GM21360 (cell line): ENCODE measurements around the gene DLG2.
A peak's percentile ranks its signal among the peaks of the same experiment; 100 is the strongest.

Experiments
- ATAC-seq: cut with Tn5 transposase; IDR thresholded peaks from one replicate; pipeline ENCODE4 v1.9.1; 2021; ENCODE audit warnings: mild to moderate bottlenecking, moderate library complexity; ENCODE audit not compliant: unreplicated experiment

The DLG2 gene

GRCh38 chr11:84250834-84251613, 1376.1 kb downstream of the DLG2 start:
- ATAC-seq: no peak

DNA sequence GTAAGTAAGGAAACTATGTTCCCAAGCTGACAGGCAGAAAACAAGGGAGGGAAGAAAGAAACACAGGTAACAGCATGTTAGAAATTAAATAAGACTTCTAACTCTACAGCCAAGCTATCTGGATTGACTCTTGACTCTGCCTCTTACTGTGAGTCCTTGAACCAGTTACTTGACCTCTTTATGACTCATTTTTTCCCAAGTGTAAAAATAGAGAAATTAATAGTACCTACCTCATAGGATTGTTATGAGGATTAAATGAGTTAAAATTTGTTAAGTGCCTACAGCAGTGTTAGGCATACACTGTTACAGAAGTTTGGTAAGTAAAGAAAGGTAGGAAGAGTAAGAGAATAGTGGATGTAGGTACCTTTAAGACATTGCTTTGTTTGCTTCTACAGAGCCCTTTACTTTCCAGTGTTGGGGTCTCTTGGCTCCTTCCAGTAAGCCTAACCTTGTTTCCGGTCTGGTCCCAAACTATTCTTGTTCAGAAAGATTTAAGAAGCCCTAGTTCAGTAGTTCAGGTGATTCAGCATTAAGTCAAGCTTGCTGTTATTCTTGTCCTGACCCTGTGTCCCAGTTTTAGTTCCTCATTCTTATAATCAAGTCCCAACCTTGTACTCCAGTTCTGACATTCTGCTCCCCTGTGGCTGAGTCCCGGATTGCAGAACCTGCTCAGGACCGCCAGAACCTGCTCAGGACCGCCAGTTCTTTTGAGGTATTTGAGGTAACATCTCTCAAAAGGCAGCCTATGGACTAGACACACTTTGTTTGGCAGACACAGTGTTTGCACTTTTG, 1377.6 kb downstream of the DLG2 start:
- peak; percentile 82 for ATAC-seq

GRCh38 chr11:84247926-84248325, 1379.2 kb downstream of the DLG2 start:
- ATAC-seq: no peak

DNA sequence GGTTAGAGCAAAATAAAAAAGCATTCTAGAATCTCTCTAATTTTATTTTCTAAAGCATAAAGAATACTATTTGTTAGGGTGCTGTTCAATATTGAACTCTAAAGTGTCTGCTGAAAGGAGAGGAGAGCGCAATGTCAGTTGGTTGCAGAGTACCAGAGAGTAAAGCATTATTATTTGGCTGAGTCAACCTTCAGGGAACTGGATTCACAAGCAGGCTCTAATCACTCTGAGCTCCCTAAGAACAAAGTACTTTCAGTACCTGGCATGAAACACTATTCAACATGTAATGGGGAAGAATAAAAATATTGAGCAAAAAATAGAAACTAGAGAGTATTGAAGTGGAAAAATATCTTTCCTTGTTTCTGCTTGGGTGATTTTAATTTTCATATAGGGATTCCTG, 1380.0 kb downstream of the DLG2 start:
- ATAC-seq: no peak

GRCh38 chr11:84243629-84244263, 1383.4 kb downstream of the DLG2 start:
- peak; percentile 81 for ATAC-seq

DNA sequence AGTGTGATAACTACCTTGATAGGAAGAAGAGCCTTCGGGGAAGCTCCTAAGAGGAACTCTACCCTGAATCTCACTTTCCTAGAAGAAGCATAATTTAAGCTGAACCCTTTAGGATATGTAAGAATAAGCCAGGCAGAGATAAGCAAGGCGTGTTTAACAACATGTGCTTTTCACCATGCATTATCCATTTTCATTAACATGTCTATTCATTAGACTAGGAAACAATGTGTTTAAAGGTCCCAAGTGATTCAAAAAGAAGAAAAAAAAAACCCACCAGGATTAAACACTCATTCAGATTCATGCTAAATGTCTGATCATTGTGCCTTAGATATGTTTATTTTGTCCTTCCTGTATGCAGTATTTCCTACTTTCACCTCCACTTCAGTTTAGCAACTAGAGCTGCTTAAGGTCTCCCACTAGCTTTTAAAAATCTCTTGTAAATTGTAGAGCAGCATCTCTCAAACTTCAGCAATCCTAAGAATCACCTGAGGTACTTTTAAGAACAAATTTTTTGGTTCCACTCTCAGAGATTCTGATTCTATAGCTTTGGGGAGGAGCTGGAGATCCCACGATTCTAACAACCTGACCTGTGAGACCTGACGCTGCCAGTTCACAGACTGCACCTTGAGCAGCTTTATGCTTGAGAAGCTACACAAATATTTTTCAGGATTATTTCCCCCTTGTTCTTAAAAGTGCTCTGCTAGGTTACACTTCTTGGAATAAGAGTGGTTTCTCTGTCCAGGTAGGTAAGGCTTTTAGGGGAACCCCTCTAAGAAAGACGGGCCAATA, 1385.6 kb downstream of the DLG2 start:
- no peak for ATAC-seq

DNA sequence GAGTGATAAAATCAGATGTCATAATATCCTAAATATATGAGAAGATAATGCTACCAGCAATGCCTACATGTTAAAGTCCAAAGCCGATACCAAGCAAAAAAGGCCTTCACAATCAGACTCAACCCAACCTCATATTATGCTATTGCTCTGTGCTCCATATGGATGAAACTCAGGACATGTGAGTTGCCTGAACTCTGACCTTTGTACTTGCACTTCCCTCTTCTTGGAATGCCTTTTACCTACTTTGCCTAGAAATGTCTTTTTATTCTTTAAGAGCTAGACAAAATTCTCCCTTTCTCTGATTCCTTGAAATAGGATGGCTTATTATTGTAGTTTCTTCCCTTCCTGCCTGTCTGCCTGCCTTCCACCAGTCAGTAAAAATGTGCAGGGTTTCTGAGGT, 1386.3 kb downstream of the DLG2 start:
- no peak for ATAC-seq

- no peak for ATAC-seq
Measured at GRCh38 chr11:84236436-84236835, 1390.7 kb downstream of the DLG2 start.

DNA sequence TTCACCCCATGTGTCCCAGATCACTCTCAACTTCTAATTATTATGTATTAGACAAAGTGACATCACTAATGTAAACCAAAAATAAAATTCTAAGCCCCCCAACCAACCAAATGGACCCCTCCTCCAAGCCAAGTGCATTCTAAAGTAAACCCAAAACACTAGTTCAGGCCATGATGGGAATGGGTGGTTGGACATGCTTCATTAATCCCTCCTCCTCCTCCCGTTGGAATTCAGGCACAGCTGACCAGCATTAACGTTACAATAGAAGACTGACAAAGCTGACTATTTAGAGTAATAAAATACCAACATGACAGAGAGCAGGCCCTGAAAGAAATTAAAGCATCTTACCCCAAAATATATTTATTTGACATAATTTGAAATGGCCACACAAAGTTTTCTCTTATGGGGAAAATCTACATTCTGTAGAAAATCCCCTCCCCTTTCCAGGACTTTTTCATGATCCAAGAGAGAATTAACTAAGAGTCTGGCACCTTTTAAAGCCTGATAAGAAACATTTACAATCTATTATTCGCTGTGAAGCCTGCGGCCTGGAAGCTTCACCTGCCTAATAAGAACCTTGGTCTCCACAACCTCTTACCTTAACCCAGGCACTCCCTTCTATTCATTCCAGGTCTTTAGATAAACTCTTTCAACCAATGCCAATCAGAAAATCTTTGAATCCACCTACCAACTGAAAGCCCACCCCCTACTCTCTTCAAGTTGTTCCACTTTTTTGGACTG, 1392.5 kb downstream of the DLG2 start:
- ATAC-seq: no peak

- no peak for ATAC-seq
Measured at GRCh38 chr11:84234011-84234410, 1393.1 kb downstream of the DLG2 start.

- ATAC-seq: no peak
Measured at GRCh38 chr11:84232511-84232910, 1394.6 kb downstream of the DLG2 start.

DNA sequence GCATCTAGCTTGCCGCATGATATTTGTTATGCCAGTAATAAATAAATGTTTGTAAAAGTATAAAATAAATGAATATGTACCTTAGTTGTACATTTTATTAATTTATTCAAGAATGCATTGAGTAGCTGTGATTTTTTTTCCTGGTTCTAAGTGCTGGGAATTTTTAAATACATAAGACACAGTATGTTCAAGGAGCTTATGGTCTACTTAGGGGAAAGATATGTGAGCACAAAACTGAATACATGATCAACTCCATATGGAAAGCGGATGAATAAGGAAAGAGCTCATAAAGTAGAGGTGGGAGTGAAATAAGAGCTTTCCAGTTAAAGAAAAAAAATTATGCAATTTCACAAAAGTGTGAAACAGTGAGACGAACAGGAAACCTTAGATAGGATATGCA, 1396.7 kb downstream of the DLG2 start:
- ATAC-seq: no peak

GRCh38 chr11:84227970-84228665, 1399.0 kb downstream of the DLG2 start:
- ATAC-seq: no peak

- no peak for ATAC-seq
Measured at GRCh38 chr11:84224042-84224441, 1403.1 kb downstream of the DLG2 start.

DNA sequence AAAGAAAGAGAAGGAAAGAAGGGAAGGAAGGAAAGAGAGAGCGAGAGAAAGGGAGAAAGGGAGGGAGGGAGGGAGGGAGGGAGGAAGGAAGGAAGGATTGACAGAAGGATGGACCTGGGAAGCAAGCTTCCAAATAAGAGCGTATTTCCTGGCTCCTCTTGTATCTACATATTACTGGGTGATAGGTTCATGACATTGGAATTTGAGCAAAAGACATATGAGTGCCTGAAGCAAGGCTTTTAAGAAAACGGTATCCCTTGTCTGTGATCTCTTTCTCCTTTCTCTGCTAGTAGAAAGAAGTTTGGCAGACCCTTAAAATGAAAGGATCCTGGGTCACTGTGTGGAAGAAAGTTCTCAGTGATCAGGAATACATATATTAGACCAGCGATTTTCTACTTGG, 1408.8 kb downstream of the DLG2 start:
- ATAC-seq: no peak

DNA sequence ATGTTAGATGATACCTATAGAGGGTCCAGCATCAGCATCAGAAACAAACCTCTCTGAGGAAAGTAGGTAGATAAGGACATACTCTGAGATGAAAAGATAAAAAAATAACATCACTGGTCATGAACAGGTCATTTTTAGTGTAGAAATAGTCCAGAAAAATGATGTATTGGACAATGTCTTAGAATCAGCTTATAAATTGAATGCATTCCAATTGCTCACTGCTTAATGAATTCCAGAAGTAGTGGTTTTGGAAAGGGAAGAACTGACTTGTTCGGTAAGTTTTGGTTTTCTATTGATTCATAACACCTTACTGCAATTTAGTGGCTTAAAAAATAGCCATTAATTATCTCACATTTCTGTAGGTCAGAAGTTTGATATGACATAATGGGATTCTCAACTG, 1411.5 kb downstream of the DLG2 start:
- no peak for ATAC-seq

- no peak for ATAC-seq
Measured at GRCh38 chr11:84214557-84214956, 1412.6 kb downstream of the DLG2 start.

DNA sequence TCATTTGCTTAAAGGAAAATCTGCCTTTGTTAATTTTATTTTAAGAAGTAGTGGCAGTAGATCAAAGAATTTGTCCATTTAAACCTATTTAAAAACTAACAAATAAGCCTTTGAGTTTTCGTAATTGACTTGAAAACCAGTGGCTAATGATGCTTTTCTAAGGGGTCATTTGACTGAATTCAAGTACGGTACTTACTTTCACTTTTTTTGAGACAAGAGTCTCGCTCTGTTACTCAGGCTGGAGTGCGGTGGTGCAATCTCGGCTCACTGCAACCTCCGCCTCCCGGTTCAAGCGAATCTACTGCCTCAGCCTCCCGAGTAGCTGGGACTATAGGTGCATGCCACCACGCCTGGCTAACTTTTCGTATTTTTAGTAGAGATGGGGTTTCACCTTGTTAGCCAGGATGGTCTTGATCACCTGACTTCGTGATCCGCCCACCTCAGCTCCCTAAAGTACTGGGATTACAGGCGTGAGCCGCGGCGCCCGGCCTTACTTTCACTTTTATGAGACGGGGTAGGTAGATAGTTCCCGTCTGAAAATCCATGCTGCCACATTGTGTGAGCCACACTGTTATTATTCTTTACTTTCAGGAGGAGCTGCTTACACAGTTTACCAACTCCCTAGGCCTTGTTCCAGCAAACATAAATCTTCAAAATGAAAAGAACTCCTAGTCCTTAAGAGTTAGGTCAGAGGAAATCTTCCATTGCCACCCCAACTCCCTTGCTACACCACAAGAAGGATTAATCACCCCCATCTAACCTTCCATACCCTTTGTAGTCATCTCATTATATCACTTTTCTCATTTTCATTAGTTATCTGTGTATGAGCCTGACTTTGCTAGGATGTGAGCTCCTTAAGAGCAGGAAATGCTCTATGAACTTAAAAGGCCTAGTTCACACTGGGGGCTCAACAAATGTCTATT, 1414.4 kb downstream of the DLG2 start:
- ATAC-seq: no peak

GRCh38 chr11:84211896-84212295, 1415.2 kb downstream of the DLG2 start:
- ATAC-seq: no peak
